ENCODE results near the gene VAV3.
A peak's percentile ranks its signal among the peaks of the same experiment; 100 is the strongest.

The VAV3 gene

DNA sequence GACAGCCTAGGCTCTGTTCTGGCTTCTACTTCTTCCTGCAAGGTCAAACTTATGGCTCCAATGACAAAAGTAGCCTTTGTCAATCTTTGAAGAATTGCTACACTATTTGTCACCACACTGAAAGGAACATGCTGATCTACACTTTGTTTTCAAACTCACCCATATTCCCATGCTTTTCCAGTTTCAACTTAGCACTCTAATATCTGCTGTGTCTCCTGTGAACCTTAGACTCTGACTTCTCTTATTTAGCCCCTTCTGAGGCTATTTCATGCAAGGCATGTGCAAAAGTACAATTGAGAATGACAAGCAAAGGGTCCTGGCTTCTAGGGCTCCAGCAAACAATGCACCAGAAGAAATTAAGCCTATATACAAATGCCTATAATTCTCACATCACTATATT lies 374.9 kb downstream of the VAV3 start:
- DNase-seq (ENCODE audit: low spot score): no peak

DNA sequence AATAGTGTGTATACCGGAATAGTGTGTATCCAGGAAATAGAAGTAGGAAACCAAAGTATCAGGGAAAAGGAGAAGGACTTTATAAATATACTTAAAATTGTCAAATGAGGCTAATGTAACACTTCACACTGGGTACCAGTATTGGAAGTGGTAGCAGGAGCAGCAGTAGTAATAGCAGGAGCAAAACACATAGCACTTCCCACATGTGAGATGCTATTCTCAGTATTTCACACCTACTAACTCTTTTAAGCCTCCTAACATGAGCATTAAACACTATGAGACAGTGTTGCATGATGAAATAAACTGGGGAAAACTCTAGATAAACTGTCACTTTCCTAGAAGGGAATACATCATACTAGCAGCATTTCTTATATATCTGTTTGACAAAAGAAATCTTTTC lies 376.7 kb downstream of the VAV3 start:
- no peak for DNase-seq (ENCODE audit: low spot score)

DNA sequence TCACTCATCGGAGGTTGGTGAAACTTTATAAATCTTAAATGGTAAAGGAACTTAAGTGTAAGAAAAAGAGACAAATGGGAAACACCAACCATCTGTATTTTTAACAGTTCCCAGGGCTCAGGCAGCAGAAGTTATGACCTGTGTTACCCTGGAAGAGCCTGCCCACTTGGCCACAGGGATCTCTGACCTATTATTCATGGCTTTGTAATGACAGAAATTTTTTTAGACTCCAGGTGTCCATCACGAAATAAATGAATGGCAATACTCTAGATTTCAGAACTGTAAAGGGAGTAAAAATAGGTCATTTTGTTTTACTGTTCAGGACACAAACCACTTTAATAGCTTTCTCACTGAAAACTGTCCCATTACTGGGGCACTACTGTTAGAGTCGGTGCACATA lies 389.8 kb downstream of the VAV3 start:
- no peak for DNase-seq (ENCODE audit: low spot score)

DNA sequence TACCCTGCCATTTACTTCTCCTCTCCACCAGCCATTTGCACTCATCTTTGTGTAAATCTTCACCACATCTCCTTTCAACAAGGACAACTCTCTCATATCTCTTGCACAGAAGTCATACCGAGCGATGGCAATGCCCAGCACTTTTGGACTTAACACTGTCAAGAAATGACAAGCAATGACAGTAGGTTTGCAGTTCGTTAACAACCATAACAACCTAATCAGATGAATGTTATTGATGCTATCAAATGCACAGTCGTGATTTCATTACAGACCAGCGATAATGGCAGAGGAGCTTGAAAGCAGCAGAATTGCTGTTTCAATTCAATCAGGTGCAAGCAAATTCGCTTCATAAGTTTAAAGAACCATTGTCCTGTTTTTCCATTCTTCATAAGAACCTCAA lies 390.9 kb downstream of the VAV3 start:
- no peak for DNase-seq (ENCODE audit: low spot score)

DNA sequence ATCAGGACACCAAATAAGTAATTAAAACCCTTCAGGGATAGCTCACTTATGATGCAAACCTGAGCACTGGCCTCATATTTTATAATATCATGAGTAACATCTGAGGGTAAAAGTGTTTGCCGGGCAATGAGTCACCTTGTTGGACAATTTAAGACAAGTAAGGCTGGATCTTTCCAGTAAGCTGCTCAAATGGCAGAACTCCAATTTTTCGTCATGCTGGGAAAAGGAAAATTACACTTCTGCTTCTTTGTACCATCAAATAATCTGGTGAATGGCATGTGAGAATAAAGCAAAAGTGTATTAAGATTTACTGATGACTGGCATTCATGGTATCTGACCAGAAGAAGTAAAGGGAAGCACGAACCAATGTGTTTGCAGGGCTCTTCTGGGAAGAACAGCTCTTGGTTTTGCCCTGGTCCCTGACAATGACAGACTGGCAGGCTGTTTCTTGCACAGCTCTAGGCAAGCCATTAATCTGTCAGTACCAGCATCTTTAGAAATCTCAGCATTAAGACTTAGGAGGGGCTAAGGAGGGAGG lies 392.2 kb downstream of the VAV3 start:
- DNase-seq (ENCODE audit: low spot score): no peak

DNA sequence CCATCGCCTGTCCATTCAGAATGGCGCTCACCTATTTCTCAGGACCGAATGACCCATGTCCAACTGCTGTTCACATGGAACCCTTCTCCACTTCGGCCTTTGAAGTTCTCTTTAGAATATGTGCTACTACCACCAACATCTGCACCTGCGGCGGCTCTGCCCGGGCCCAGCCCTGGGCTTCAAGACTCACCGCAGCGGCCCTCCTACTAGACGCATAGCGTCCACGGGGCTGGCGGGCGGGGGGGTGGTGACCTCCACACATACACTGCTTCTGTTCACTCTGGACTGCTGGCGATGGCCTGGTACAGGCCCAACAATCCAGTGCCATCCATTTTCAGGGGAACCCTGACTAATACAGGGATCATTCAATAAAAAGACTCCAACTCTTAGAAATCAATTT lies 394.2 kb downstream of the VAV3 start:
- DNase-seq (ENCODE audit: low spot score): no peak

DNA sequence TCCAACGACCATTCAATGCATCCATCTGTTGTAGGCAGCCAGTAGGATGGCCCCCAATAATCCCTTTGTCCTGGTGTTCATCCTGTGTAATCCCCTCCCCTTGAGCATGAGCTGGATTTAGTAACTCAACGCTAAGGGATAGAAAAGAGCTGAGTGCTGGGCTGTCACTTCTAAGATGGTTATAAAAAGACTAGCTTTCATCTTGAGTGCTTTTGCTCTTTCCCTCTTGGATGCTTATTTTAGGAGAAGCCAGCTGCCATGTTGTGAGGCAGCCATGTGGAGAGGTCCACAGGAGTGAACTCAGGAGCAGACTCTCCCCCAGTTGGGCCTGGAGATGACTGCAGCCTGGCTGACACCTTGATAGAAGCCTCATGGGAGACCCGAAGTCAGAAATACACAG lies 401.5 kb downstream of the VAV3 start:
- DNase-seq (ENCODE audit: low spot score): no peak

DNA sequence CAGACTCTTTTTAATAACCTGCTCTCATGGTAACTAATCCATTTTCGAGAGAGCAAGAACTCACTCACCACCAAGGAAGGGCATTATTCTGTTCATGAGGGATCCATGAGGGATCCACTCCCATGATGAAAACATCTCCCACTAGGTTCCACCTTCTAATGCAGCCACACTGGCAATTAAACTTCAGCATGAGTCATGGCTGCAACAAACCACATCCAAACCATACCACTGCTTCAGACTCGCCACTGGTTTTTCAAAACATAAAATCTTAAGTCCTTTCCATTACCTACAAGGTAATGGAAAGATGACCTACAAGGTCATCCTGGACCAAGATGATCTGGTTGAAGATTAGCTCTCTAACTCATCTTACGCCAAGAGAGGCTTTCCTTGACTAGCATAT lies 405.1 kb downstream of the VAV3 start:
- no peak for DNase-seq (ENCODE audit: low spot score)

DNA sequence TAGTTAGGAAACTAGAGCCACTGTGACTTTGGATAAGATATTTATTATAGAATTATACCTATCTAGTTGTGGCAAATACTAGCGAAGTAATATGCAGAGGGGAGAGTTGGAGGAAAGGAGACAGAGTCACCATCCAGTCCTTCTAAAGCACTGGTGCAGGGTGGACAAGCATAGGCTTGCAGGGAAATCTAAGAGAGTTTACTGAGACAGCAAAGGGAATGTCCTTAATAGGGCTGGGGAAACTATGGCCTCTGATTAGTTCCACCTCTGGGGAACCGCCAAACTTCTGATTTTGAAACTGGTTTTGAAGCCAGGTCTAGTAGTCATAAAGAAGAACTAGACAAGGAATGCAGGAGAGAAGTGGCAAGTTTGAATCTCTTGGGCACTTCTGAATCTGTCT lies 407.9 kb downstream of the VAV3 start:
- no peak for DNase-seq (ENCODE audit: low spot score)

DNA sequence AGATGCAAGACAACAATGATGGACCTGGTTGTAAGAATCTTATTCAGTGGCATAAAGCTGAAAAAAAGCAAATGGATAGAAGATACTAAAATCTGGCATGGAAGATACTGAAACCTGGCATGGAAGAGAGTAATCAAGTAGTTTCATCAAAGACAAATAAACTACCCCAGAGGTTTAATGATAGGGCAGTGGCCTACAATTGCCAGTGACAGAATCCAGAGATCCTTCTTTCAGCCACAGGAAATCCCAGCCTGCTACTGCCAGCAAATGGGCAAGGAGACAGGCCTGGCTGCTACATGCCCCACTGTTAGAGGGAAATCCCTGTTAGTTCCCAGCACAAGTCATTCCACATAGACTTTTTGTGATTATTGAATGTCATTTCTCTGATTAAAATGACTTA lies 409.4 kb downstream of the VAV3 start:
- DNase-seq (ENCODE audit: low spot score): no peak

DNA sequence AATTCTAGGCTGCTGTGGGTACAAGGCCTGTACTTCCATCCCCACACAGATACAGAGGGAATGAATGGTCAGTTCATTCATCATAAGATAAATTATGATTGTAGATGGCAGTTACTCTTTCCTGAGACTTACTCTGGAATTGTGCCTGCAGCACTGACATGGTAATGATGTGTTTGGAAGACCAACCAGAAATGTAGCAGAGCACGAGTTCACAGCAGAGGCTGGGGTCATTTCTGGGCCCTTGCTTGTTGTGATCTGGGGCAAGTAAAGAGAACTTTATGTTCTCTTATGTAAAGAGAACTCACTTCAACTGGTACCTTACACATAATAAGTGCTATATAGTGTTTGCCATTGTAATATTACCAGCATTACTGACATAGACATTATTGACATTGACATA lies 412.2 kb downstream of the VAV3 start:
- DNase-seq (ENCODE audit: low spot score): no peak

DNA sequence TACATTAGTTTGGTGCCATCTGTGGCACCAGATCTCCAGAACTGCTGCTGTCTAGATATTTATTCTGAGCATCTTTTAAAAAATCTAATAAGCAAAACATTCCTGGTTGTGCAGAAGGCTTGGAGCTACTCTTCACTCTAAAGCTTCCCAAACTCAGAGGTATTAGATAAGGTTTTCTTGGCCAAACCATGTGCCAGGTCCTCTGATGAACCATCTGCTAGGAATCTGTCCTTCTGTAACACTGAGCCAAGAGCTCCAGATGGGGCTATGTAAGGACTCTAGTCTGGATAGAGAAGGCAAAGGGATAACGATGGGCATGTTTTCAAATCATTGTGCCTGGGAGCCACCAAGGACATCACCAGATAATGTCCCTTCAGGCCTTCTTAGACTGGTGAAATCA lies 413.5 kb downstream of the VAV3 start:
- DNase-seq (ENCODE audit: low spot score): peak; percentile 31

DNA sequence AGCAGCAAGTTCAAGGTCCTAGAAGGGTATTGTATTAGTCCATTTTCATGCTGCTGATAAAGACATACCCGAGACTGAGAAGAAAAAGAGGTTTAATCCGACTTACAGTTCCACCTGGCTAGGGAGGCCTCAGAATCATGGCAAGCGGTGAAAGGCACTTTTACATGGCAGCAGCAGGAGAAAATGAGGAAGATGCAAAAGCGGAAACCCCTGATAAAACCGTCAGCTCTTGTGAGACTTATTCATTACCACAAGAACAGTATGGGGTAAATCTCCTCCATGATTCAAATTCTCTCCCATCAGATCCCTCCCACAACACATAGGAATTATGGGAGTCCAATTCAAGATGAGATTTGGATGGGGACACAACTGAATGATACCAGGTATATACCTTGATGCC lies 414.6 kb downstream of the VAV3 start:
- DNase-seq (ENCODE audit: low spot score): no peak

DNA sequence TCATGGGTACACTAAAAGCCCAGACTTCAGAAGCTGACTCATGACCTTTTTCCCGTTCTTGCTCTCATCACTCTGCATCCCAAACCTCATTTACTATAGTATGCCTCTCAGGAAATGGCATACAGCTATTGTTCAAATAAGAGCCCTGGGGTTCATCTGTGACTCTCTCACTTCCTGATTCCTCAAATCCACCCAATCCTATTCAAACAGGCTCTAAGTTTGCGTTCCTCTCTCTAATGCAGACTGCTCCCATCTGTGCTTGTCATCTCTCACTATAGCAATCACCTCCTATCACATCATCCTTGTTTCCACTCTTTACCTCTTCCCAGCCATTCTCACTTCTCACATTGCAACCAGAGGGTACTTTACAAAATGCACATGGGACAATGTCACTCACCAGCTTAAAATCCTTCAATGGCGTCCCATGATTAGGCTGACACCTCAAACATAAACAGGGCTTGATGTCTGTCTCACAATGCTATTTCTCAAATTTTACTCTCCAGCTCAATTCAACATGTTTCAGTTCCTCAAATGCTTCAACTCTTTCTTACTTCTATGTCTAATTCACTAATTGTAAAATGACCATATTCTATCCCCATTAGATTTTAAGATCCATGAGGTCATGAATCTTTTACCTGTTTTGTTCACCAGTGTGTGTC lies 415.7 kb downstream of the VAV3 start:
- DNase-seq (ENCODE audit: low spot score): no peak

DNA sequence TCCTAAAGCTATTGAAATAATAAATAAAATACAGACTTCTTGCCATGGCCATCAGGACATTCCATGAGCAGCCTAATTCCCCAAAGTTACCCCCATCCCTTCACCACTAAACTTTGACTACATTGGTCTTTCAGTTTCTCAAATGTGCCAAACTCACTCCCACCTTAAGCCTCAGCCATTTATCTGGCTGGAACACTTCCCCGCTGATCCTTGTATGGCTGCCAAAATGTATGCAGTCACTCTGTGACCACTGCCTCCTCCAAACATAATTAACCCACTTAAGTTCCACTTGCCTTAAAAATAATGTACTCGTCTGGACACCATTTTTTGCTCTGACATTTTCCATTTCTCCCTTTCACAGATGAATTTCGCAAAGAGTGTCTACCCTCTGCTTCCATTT lies 416.7 kb downstream of the VAV3 start:
- DNase-seq (ENCODE audit: low spot score): no peak

DNA sequence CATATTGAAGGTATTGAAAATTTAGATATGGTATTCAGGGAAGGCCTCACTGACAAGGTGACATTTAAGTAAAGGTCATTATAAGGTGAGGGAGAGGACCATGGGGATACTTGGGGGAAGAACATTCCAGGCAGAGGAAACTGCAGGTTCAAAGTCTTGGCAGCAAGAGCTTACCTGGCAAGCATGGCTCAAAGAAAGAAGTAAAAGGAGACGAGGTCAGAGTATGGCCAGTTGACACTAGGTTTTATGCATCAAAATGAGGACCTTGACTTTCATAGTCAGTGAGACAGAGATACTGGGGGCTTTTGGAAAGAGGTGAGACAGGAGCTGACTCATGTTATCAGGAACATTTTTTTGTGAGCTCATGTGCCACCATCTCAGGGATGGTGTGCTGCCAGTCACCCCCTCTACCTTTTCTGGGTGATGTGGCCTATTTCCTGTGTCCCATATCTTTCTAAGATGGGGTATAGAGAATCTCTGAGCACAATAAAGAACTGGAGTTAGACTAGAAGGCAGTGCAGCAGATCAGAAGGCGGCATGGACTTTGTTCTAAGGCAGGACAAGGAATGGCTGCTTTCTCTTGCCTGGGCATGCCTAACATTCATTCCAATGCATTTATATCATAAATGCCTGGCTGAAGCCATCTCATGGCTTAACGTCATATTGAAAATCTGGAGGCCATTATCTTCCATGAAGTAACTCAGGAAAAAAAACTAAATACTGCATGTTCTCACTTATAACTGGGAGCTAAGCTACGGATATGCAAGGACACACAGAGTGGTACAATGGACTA lies 417.4 kb downstream of the VAV3 start:
- no peak for DNase-seq (ENCODE audit: low spot score)

DNA sequence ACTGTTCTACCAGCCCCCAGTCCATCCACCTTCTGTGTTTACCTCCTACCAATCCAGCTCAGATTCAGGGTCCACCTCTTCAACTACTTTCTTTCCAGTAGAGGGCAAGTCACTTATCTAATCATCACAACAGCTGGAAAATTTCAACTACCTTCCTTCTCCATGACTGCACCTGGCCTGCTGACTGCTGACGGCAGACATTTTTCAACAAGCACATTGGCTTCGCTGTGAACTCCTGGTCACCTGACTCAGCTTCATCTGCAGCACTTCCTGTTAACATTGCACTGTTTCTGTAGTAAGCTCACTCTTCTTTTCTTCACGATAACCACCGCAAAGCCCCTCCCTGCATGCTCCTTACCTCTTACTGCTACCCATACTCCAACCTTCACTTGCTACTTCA lies 418.4 kb downstream of the VAV3 start:
- no peak for DNase-seq (ENCODE audit: low spot score)

DNA sequence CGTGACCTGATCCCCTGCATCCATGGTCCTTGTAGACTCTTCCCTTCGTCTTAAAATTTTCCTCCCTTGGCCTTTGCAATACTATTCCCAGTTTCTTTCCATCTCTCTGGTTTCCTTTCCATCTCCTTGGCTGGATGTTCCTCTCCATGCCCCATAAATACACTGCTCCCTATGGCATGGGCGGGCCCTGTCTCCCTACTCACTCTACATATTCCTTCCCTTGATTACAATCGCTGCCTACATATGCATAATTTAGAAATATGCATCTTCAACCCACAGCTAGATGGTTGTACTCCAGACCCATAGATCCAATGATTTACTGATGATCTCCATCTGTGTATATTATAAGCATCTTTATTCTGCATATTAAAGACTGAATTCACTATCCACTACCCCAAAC lies 419.1 kb downstream of the VAV3 start:
- no peak for DNase-seq (ENCODE audit: low spot score)

DNA sequence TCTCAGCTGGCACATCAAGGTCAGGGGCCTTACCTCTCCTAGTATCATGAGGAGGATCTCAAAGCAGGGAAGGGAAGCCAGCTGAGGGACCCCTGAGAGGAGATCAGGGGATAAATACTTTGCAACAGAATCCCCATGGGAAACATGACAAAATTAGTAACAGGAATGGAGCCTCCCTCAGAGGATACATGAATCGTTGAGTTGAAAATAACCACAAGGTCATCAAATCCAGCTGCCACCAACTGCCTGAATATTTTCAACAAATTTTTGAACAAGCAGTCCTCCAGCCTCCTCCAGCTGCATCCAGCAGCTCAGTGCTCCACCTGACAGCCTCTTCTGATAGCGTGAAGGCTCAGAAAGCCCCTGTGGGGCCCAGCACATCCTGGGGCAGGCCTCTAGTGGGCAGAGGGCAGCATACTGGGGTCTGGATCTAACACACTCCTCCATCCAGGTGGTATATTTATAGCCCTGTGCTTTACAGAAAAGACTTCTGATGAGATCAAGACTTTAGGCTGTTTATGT lies 419.9 kb downstream of the VAV3 start:
- DNase-seq (ENCODE audit: low spot score): no peak

DNA sequence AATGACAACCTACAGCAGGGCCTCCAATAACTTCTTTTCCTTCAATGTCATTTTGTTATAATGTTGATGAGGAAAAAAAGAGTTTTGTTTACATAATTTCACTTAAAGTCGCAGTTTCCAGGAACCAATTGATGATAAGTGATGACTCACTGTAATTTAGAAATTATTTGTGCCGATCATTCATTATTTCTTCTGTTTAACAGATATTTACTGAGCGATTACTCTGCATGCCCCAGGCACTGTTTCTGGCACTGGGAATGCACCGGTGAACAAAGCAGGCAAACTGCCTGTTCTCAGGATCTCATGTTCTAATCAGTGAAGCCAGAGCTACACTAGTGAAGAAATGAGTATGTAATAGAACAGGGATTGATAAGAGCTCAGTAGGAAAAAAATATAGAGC lies 420.7 kb downstream of the VAV3 start:
- no peak for DNase-seq (ENCODE audit: low spot score)

DNA sequence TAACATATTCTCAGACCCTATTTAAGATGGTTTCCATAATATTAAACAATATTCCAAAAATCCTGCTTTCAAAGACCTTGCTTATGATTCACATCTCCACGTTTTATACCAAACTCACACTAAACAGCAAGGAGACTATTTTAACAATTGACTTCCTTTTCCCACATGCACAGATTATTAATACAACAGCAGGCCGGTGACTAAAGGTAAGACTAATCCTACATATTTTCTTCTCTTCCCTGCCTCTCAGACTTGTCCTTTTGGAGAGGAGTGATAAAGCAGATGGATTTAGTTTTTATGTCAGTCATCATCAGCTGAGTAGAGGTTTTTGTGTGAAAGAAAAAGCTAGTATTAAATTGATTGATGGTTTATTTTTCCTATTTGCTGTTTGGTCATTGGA lies 423.6 kb downstream of the VAV3 start:
- no peak for DNase-seq (ENCODE audit: low spot score)

DNA sequence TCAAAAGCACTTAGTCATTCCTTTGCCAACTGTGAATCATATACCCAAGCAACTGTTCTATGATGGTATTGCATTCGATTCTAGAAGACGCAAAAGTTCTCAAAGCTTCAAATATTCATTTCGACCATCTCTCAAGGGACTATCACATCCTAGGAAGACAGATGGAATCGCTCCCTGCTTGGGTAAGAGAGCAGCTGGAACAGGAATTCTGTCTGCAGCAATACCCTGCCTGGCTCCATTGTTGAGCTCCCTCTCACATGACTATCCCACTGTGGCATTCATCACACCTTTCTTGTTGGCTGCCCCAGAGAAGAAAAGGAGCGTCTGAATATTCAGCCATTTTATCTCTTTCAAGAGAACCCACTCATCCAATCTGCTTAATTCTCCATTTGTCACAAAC lies 426.5 kb downstream of the VAV3 start:
- DNase-seq (ENCODE audit: low spot score): no peak

DNA sequence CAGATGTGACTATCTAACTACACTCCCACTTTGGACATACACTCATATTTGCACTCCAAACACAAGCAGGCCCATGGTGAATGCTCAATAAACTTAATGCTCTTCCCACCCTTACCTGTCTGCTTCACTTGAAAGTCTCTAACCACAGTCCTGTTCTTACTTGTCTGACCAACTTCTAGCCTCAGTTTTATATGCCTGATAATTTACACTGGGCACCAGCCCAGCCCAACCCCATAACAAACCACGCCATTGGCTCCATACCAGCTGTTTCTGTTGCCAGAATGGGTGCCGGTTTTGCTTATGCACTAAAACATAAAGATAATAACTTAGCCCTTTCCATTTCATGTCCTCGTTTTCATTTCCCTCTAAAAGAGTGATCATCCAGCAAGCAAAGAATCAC lies 428.7 kb downstream of the VAV3 start:
- no peak for DNase-seq (ENCODE audit: low spot score)

DNA sequence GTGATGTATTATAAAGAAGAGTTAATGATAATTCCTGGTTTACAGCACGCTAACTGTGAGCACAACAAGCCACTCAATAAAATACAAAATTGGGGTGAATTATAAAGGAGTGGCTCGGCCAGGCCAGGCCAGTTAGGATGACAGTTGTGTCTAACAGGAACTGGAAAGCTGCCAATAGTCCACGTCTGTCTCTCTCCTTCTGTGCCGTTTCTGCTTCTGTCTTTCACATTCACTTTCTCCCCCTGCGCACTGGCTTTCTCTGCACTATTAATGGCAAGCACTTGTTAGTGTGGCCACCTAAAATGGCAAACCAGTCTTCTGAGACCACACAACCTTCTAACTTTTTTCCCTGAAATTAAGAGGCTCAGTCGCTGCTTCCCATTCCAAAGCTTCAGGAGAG lies 429.9 kb downstream of the VAV3 start:
- DNase-seq (ENCODE audit: low spot score): no peak
